IPS-NIHi7 (cell line): ENCODE results near the gene NR2F6.
"Not testable (repeated sequence)": the region's sequence is repeated elsewhere in the genome, so short reads cannot be mapped to it uniquely, and the experiment has no call there.

Source experiments
- DNase-seq: peaks from one replicate; pipeline ENCODE4 v3.0.0; 2012; ENCODE audit warnings: mixed read lengths; ENCODE audit errors: extremely low spot score

Gene NR2F6

GRCh38 chr19:17245535-17245984 is at the start of gene NR2F6:
NR2F6 (minus strand) TSS chr19:17245919; CDS start chr19:17245220, 699 bp downstream.
- DNase-seq: no peak

- peak; percentile 79 for DNase-seq
Measured at GRCh38 chr19:17294051-17294891, 48.6 kb upstream of the NR2F6 start.

GRCh38 chr19:17293605-17294004 is 47.9 kb upstream of the NR2F6 start:
- DNase-seq: no peak

GRCh38 chr19:17292301-17293074 is 46.8 kb upstream of the NR2F6 start:
- peak; percentile 95 for DNase-seq

GRCh38 chr19:17289489-17289888 is 43.8 kb upstream of the NR2F6 start:
- DNase-seq: peak; percentile 94

- no peak for DNase-seq
Measured at GRCh38 chr19:17286752-17287151, 41.0 kb upstream of the NR2F6 start.

- no peak for DNase-seq
Measured at GRCh38 chr19:17286263-17286662, 40.5 kb upstream of the NR2F6 start.

- no peak for DNase-seq
Measured at GRCh38 chr19:17285415-17286135, 39.9 kb upstream of the NR2F6 start.

- no peak for DNase-seq
Measured at GRCh38 chr19:17283504-17283996, 37.8 kb upstream of the NR2F6 start.

GRCh38 chr19:17282488-17283125 is 36.9 kb upstream of the NR2F6 start:
- peak; percentile 92 for DNase-seq

GRCh38 chr19:17281391-17282304 is 35.9 kb upstream of the NR2F6 start, which contains the start of gene ANKLE1:
ANKLE1 (plus strand) TSS chr19:17281901; CDS start chr19:17281921, 20 bp downstream.
- DNase-seq: peak; percentile 57

GRCh38 chr19:17279436-17279835 is 33.7 kb upstream of the NR2F6 start:
- no peak for DNase-seq

GRCh38 chr19:17275441-17276175 is 29.9 kb upstream of the NR2F6 start:
- no peak for DNase-seq

GRCh38 chr19:17274892-17275291 is 29.2 kb upstream of the NR2F6 start:
- not testable (repeated sequence) for DNase-seq

- no peak for DNase-seq
Measured at GRCh38 chr19:17268754-17269153, 23.0 kb upstream of the NR2F6 start.

GRCh38 chr19:17266975-17267788 is 21.5 kb upstream of the NR2F6 start, which contains the start of gene BABAM1:
BABAM1 (plus strand) TSS chr19:17267443; CDS start chr19:17268807, 1,364 bp downstream.
- peak; percentile 99 for DNase-seq

GRCh38 chr19:17266589-17266974 is 20.9 kb upstream of the NR2F6 start:
- no peak for DNase-seq

- DNase-seq: no peak
Measured at GRCh38 chr19:17266026-17266425, 20.3 kb upstream of the NR2F6 start.

- peak; percentile 68 for DNase-seq
Measured at GRCh38 chr19:17264641-17264979, 18.9 kb upstream of the NR2F6 start, which contains the start of gene USHBP1. USHBP1 (minus strand) TSS chr19:17264745; CDS start chr19:17264299, 446 bp downstream.
